Pulmonary artery endothelial cell (primary cell): ENCODE results near the gene RPL10. TPM values are rescaled to one million over a fixed set of nuclear protein-coding genes. Genes with fewer than 3 reads are reported as not detected.
A peak's percentile ranks its signal among the peaks of the same experiment; 100 is the strongest.

Source experiments
- DNase-seq: peaks from one replicate; pipeline ENCODE4 v3.0.0-alpha.2; 2011; ENCODE audit warnings: low read depth, low spot score
- total RNA-seq: library from RNA; depleted of rRNA; stranded (reverse); fragments of >200 nt; gene quantifications from 2 replicates; pipeline ENCODE4 v1.2.3, GENCODE V29; 2014

Gene RPL10
- total RNA-seq, 1 donor from 2014 or later = 3,241 TPM

- DNase-seq = no peak
These were observed 3.0 kb downstream of the RPL10 start for GRCh38 chrX:154401045-154401799.

GRCh38 chrX:154401918-154402621 lies 3.9 kb downstream of the RPL10 start:
- no peak for DNase-seq

- DNase-seq = no peak
These were observed 4.5 kb downstream of the RPL10 start for GRCh38 chrX:154402622-154403127.

GRCh38 chrX:154403192-154403591 lies 5.0 kb downstream of the RPL10 start:
- DNase-seq = no peak

- no peak for DNase-seq
These were observed 5.7 kb downstream of the RPL10 start for GRCh38 chrX:154403858-154404257.

GRCh38 chrX:154404625-154405192 lies 6.5 kb downstream of the RPL10 start:
- DNase-seq = no peak

GRCh38 chrX:154408659-154409221 lies 10.6 kb downstream of the RPL10 start:
- DNase-seq = no peak

- peak; percentile 67 for DNase-seq
These were observed 11.2 kb downstream of the RPL10 start, which contains the start of gene DNASE1L1 for GRCh38 chrX:154409222-154409871. Gene DNASE1L1 (minus strand): TSS chrX:154409254. CDS start chrX:154405568, 3,686 bp downstream.

GRCh38 chrX:154411981-154412340 lies 13.8 kb downstream of the RPL10 start:
- no peak for DNase-seq

GRCh38 chrX:154412468-154412867 lies 14.3 kb downstream of the RPL10 start:
- DNase-seq = no peak

- DNase-seq = no peak
These were observed 15.0 kb downstream of the RPL10 start for GRCh38 chrX:154413142-154413541.

- DNase-seq = no peak
These were observed 19.0 kb downstream of the RPL10 start for GRCh38 chrX:154417157-154417556.

GRCh38 chrX:154419189-154419588 lies 21.0 kb downstream of the RPL10 start:
- no peak for DNase-seq

- DNase-seq = no peak
These were observed 21.7 kb downstream of the RPL10 start for GRCh38 chrX:154419688-154420401.

- no peak for DNase-seq
These were observed 22.2 kb downstream of the RPL10 start for GRCh38 chrX:154420402-154420756.

- no peak for DNase-seq
These were observed 29.0 kb downstream of the RPL10 start for GRCh38 chrX:154426916-154427770.

- DNase-seq = peak; percentile 84
These were observed 30.3 kb downstream of the RPL10 start, which contains the start of gene ATP6AP1 for GRCh38 chrX:154428176-154429171. Gene ATP6AP1 (plus strand): TSS chrX:154428677. CDS start chrX:154428693, 16 bp downstream.

GRCh38 chrX:154429711-154430110 lies 31.5 kb downstream of the RPL10 start:
- no peak for DNase-seq

GRCh38 chrX:154430479-154430878 lies 32.3 kb downstream of the RPL10 start:
- no peak for DNase-seq
